Urinary bladder (tissue), 4 donors: ENCODE data around the gene SGPL1. TPM values are rescaled to one million over a fixed set of nuclear protein-coding genes. Genes with fewer than 3 reads are reported as not detected.

Experiments used
- DNase-seq: peaks from one replicate; pipeline ENCODE4 v3.0.0-alpha.2; 2015; ENCODE audit errors: extremely low spot score
- H3K27ac ChIP-seq: one replicate; pipeline ENCODE4 v1.5.1; 2013; ENCODE audit warnings: low read depth, mild to moderate bottlenecking, moderate library complexity
- H3K36me3 ChIP-seq: one replicate; pipeline ENCODE4 v1.6.1; 2013; ENCODE audit warnings: mild to moderate bottlenecking, moderate library complexity; ENCODE audit not compliant: insufficient read depth
- H3K4me1 ChIP-seq: one replicate; pipeline ENCODE4 v1.6.1; 2013; ENCODE audit warnings: mild to moderate bottlenecking, moderate library complexity; ENCODE audit not compliant: insufficient read depth
- H3K4me3 ChIP-seq: one replicate; pipeline ENCODE4 v1.5.1; 2013; ENCODE audit warnings: low read depth, low read length
- WGBS: extraction: QIAGEN DNeasy Blood & Tissue Kit; methylation state at CpG from one replicate; pipeline ENCODE4 v1.1.7; 2013; 5-methylcytosine and 5-hydroxymethylcytosine counted together
- polyA plus RNA-seq: library from polyadenylated mRNA; stranded (reverse); fragments of 200-250 nt; gene quantifications from one replicate; pipeline ENCODE4 v1.2.3, GENCODE V29; 2013
- total RNA-seq: library from RNA; depleted of rRNA; stranded (reverse); fragments of >200 nt; gene quantifications from one replicate; pipeline ENCODE4 v1.2.3, GENCODE V29; 2014
- donor health status: healthy with polysubstance abuse.
- donor health status: healthy.

Gene SGPL1
- total and polyA plus RNA-seq, 2 donors: 14.6 to 61.3 TPM

GRCh38 chr10:70776455-70777005, 39.2 kb upstream of the SGPL1 start:
- Histone ChIP-seq H3K4me1 (no peaks in the 10 kb centered on the region), H3K4me3 (no peak overlapping the region), H3K27ac (no peak overlapping the region), H3K36me3 (no peaks in the 10 kb centered on the region)
- 90% methylated on average over 11 of the region's 11 CpGs for WGBS
- no peak for DNase-seq

DNA sequence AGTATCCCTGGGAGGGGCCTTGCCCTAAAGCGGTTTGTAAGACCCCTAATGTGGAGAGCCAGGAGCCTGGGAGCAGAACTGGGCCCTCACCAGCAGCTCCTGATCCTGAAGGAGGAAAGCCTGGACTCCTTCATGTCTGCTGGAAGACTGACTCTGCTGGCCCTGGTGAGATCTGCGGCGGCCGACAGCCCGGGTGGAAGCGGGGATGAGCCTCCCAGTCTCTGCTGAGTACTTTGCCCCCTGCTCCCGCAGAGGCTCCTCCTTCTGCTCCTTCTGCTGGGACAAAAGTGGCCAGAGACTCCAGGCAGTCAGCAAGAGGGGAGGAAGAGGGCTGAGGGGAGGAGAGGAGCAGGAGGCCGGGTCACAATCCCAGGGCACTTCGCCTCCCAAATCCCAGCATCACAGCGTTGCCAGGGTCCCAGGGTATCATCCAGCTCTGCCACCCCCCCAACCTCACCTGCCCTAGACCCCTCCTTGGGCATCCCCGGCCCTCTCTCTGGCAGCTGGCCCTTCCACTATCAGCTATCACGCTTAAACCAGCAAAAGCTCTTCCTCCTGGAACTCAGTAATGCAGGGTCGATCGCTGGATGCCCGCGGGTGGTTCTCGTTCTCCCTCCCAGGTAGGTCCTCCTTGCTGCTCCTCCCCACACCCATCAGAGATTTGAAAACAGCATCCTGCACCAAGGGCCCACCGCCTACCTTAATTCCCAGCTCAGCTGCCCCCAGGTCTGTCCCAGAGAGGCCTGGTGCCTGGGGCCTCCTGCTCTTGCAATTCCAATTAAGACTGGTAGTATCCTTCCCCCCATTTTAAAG, 38.5 kb upstream of the SGPL1 start:
- H3K4me3 ChIP-seq: no peak overlapping the region
- no peaks in the 10 kb centered on the region for H3K4me1 ChIP-seq
- no peak overlapping the region for H3K27ac ChIP-seq
- WGBS: 95% methylated on average over 18 of the region's 18 CpGs
- H3K36me3 ChIP-seq: no peaks in the 10 kb centered on the region
- DNase-seq: no peak

DNA sequence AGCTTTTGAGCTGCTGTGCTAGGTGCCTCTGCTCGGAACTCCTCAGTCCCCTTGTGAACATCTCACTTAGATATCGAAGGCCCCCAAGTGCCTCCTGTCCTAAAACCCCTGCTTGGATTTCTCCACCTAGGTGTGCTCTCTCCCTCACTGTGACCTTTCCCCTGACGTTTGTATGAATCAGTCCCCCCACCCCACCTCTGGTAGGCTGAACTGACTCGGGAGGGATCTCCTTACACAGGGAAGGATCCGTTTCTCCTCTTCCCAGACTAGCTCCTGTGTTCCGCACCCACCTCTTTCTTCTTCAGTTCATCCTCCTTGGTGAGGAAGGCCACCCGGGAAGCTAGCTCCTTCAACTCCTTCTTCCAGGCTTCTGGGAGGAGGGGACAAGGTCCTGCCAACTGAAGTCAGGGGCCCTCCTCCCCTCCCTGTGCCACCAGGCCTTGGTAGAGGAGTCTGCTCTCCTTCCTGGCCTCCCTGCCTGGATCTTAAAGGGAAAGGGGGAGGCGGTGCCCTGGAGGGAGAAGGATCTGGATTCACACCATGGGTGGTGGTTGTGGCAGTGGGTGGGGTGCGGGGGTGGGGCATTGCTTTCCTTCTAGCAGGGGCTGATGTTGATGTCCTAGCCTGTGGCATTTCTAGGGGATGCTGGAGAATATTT, 37.4 kb upstream of the SGPL1 start:
- 83% methylated on average over 9 of the region's 9 CpGs for WGBS
- no peak for DNase-seq
- Histone ChIP-seq H3K4me1 (no peaks in the 10 kb centered on the region), H3K36me3 (no peaks in the 10 kb centered on the region), H3K27ac (no peak overlapping the region), H3K4me3 (no peak overlapping the region)

- no peaks in the 10 kb centered on the region for H3K36me3 ChIP-seq
- no peak for DNase-seq
- WGBS: 66% methylated on average over 2 of the region's 2 CpGs
- no peak overlapping the region for H3K27ac ChIP-seq
- H3K4me1 ChIP-seq: no peaks in the 10 kb centered on the region
- no peak overlapping the region for H3K4me3 ChIP-seq
These were observed 36.7 kb upstream of the SGPL1 start for GRCh38 chr10:70779088-70779487.

DNA sequence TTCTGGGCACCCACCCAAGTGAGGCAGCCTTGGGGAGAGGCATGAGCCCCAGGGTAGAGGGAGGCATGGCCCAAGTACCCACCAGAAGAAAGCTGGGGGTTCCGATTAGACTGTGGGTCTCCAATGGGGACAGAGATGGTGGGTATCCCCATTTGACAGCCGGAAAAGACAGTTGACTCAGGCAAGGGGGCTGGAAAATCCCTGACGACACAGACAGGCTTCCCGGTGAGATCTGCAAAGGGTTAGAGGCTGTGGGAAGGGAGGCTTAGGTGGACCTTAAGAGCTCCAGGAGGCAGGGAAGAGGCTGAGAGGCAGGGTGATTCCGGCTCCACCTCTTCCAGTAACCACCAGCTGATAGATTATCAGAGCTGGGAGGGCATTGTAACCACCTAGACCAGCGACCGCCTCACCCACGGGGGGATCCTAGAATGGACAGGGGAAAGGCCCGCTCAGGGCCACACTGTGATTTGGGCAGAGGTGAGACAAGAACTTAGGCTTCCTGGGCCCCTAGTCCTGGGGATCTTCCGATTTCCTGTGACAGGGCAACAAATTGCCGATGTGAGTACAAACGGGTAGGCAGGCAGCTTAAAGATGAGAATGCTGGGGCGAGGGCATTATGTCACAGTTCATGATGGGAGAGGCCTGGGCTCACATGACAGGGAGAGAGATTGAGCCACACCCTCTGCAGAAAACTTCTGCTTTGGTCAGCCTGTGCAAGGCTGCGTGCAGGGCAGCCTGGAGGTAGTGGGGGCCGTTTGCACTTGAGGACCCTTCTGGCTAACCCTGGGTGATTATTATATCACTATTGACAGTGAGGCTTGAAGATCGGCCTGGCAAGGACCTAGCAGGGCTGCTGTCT, 36.0 kb upstream of the SGPL1 start:
- 81% methylated on average over 16 of the region's 16 CpGs for WGBS
- H3K36me3 ChIP-seq: no peaks in the 10 kb centered on the region
- no peak overlapping the region for H3K4me3 ChIP-seq
- no peak overlapping the region for H3K27ac ChIP-seq
- DNase-seq: no peak
- no peaks in the 10 kb centered on the region for H3K4me1 ChIP-seq

DNA sequence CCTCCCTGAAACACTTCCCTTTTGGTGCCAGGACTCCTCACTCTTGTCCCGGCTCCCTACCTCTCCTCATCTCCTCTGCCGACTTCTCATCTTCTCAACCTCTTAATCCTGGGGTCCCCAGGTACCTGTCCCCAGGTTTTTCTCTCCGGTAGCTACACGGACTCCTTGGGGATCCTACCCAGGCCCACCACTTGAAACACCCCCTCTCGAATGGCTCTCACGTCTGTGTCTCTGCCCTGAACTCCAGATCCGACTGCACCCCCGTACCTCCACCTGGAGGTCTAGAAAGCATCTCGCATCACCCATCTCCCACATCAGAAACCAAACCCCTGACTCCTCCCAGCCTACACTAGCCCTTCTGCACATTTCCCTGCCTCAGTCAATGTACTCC, 35.4 kb upstream of the SGPL1 start:
- DNase-seq: no peak
- H3K27ac ChIP-seq: no peak overlapping the region
- 94% methylated on average over 9 of the region's 9 CpGs for WGBS
- H3K4me1 ChIP-seq: no peaks in the 10 kb centered on the region
- H3K4me3 ChIP-seq: no peak overlapping the region
- H3K36me3 ChIP-seq: no peaks in the 10 kb centered on the region

GRCh38 chr10:70780772-70781171, 35.0 kb upstream of the SGPL1 start:
- no peak overlapping the region for H3K27ac ChIP-seq
- 95% methylated on average over 4 of the region's 4 CpGs for WGBS
- H3K4me3 ChIP-seq: no peak overlapping the region
- no peak for DNase-seq
- no peaks in the 10 kb centered on the region for H3K36me3 ChIP-seq
- no peaks in the 10 kb centered on the region for H3K4me1 ChIP-seq

GRCh38 chr10:70781461-70782051, 34.2 kb upstream of the SGPL1 start:
- Histone ChIP-seq H3K36me3 (no peaks in the 10 kb centered on the region), H3K4me1 (no peaks in the 10 kb centered on the region), H3K4me3 (no peak overlapping the region), H3K27ac (no peak overlapping the region)
- DNase-seq: no peak
- WGBS: 96% methylated on average over 8 of the region's 8 CpGs

GRCh38 chr10:70782086-70782745, 33.5 kb upstream of the SGPL1 start:
- H3K4me3 ChIP-seq: no peak overlapping the region
- no peak overlapping the region for H3K27ac ChIP-seq
- H3K36me3 ChIP-seq: no peaks in the 10 kb centered on the region
- 75% methylated on average over 4 of the region's 4 CpGs for WGBS
- no peak for DNase-seq
- no peaks in the 10 kb centered on the region for H3K4me1 ChIP-seq

GRCh38 chr10:70782746-70783680, 32.7 kb upstream of the SGPL1 start:
- 83% methylated on average over 11 of the region's 11 CpGs for WGBS
- DNase-seq: no peak

GRCh38 chr10:70784016-70784415, 31.7 kb upstream of the SGPL1 start:
- Histone ChIP-seq H3K27ac (no peak overlapping the region), H3K4me3 (no peak overlapping the region), H3K36me3 (no peaks in the 10 kb centered on the region), H3K4me1 (no peaks in the 10 kb centered on the region)
- 72% methylated on average over 5 of the region's 5 CpGs for WGBS
- DNase-seq: no peak

More at GRCh38 chr10:70782746-70783680, 32.7 kb upstream of the SGPL1 start:
- H3K4me3 ChIP-seq: no peak overlapping the region
- H3K27ac ChIP-seq: no peak overlapping the region
- no peaks in the 10 kb centered on the region for H3K4me1 ChIP-seq
- no peaks in the 10 kb centered on the region for H3K36me3 ChIP-seq

- no peak for DNase-seq
- Histone ChIP-seq H3K4me1 (no peaks in the 10 kb centered on the region), H3K4me3 (no peak overlapping the region), H3K27ac (no peak overlapping the region), H3K36me3 (no peaks in the 10 kb centered on the region)
- 79% methylated on average over 2 of the region's 2 CpGs for WGBS
These were observed 31.3 kb upstream of the SGPL1 start for GRCh38 chr10:70784471-70784870.
